ENCODE measurements around the gene ALKBH5.

The ALKBH5 gene

GRCh38 chr17:18258356-18259038 is 74.9 kb downstream of the ALKBH5 start, which contains the start of gene FLII (continued):
- TF ChIP-seq ZNF76 (tag by site-specific recombination; IDR thresholded peaks at IDR 0.05; ENCODE audit: borderline replicate concordance, low read depth) (peak; percentile 51; the same call in 1 of the 2 replicates), ZNF664 (tag by site-specific recombination; IDR thresholded peaks at IDR 0.05) (no peak), ZSCAN30 (tag by site-specific recombination; IDR thresholded peaks at IDR 0.05) (peak; percentile 35), ZNF677 (tag by site-specific recombination; IDR thresholded peaks at IDR 0.05) (no peak), ELK4 (IDR thresholded peaks at IDR 0.05; ENCODE audit: borderline replicate concordance, low read depth, low read length) (no peak), KLF8 (tag by site-specific recombination; IDR thresholded peaks at IDR 0.05) (peak; percentile 62), ZNF140 (tag by site-specific recombination; IDR thresholded peaks at IDR 0.05) (no peak), ZNF600 (tag by site-specific recombination; IDR thresholded peaks at IDR 0.05) (peak; percentile 97; the same call in 1 of the 2 replicates), ZNF18 (tag by site-specific recombination; IDR thresholded peaks at IDR 0.05) (no peak), ZNF529 (tag by site-specific recombination; IDR thresholded peaks at IDR 0.05; ENCODE audit: insufficient replicate concordance) (no peak), ZNF391 (tag by site-specific recombination; IDR thresholded peaks at IDR 0.05; ENCODE audit: borderline replicate concordance, low read depth) (no peak), ZNF610 (tag by site-specific recombination; IDR thresholded peaks at IDR 0.05; ENCODE audit: borderline replicate concordance) (peak; percentile 51; the same call in 1 of the 2 replicates), ZFP3 (tag by site-specific recombination; IDR thresholded peaks at IDR 0.05; ENCODE audit: low read depth) (no peak), ZNF121 (tag by site-specific recombination; IDR thresholded peaks at IDR 0.05) (0 out of 2 replicates have a peak, but pooled peaks have one; percentile 44), SCRT1 (tag by site-specific recombination; IDR thresholded peaks at IDR 0.05; ENCODE audit: borderline replicate concordance) (no peak), CTCF (tag by site-specific recombination; IDR thresholded peaks at IDR 0.05) (no peak), ZNF302 (tag by site-specific recombination; IDR thresholded peaks at IDR 0.05; ENCODE audit: low read depth) (no peak), ZNF16 (tag by site-specific recombination; IDR thresholded peaks at IDR 0.05; ENCODE audit: low read depth) (no peak), ZBTB48 (tag by site-specific recombination; IDR thresholded peaks at IDR 0.05) (peak; percentile 74), MZF1 (tag by site-specific recombination; IDR thresholded peaks at IDR 0.05; ENCODE audit: borderline replicate concordance) (no peak), MYNN (tag by site-specific recombination; IDR thresholded peaks at IDR 0.05; ENCODE audit: borderline replicate concordance) (no peak), TSHZ1 (tag by site-specific recombination; IDR thresholded peaks at IDR 0.05; ENCODE audit: borderline replicate concordance) (no peak), ZNF148 (tag by site-specific recombination; IDR thresholded peaks at IDR 0.05; ENCODE audit: borderline replicate concordance) (no peak)

All from HEK293 (cell line).